Nephron progenitor cell (in vitro differentiated cells): Measurements from ENCODE around the gene PAIP2.

Experiments used
- DNase-seq: peaks from one replicate; pipeline ENCODE4 v3.0.0; 2021
- H3K27ac Mint-ChIP-seq: 2 replicates; pipeline ENCODE4 v1.8.0; 2021; ENCODE audit warnings: mild to moderate bottlenecking, moderate library complexity, mixed read lengths
- H3K27me3 Mint-ChIP-seq: 2 replicates; pipeline ENCODE4 v1.8.0; 2021; ENCODE audit warnings: mild to moderate bottlenecking, low read depth, mixed read lengths; ENCODE audit not compliant: poor library complexity
- H3K36me3 Mint-ChIP-seq: 2 replicates; pipeline ENCODE4 v1.8.0; 2021; ENCODE audit warnings: low read depth, mixed read lengths
- H3K4me1 Mint-ChIP-seq: 2 replicates; pipeline ENCODE4 v1.8.0; 2021; ENCODE audit warnings: mixed read lengths
- H3K4me3 Mint-ChIP-seq: 2 replicates; pipeline ENCODE4 v1.8.0; 2021; ENCODE audit warnings: mild to moderate bottlenecking, moderate library complexity, mixed read lengths
- H3K9me3 Mint-ChIP-seq: 2 replicates; pipeline ENCODE4 v1.8.0; 2021; ENCODE audit warnings: mild to moderate bottlenecking, moderate library complexity, mixed read lengths
- CTCF ChIP-seq: fragments of 200-600 bp; sonication (generic); IDR thresholded peaks from 2 replicates; pipeline ENCODE4 v1.5.0; 2021; ENCODE audit warnings: antibody characterized with exemption

PAIP2 gene

GRCh38 chr5:139296198-139296597 is 45.5 kb upstream of the PAIP2 start:
- TF ChIP-seq CTCF, result no peak
- Mint-ChIP-seq H3K4me3 (peak overlapping the region; percentile 74), H3K27me3 (peaks cover 2% of the 10 kb centered on the region), H3K9me3 (peaks cover under 1% of the 10 kb centered on the region), H3K4me1 (peaks cover 51% of the 10 kb centered on the region), H3K36me3 (peaks cover 54% of the 10 kb centered on the region), H3K27ac (peak overlapping the region; percentile 83)
- no peak for DNase-seq

GRCh38 chr5:139296862-139297326 is 44.8 kb upstream of the PAIP2 start:
- TF ChIP-seq CTCF, result no peak
- DNase-seq, result no peak
- no peaks in the 10 kb centered on the region for H3K9me3 Mint-ChIP-seq
- H3K4me1 Mint-ChIP-seq, result peaks cover 58% of the 10 kb centered on the region
- peak overlapping the region; percentile 83 for H3K27ac Mint-ChIP-seq
- peaks cover 2% of the 10 kb centered on the region for H3K27me3 Mint-ChIP-seq
- peaks cover 54% of the 10 kb centered on the region for H3K36me3 Mint-ChIP-seq
- H3K4me3 Mint-ChIP-seq, result peak overlapping the region; percentile 74

- Mint-ChIP-seq H3K4me3 (peak overlapping the region; percentile 74), H3K27me3 (peaks cover 2% of the 10 kb centered on the region), H3K4me1 (peaks cover 60% of the 10 kb centered on the region), H3K27ac (peak overlapping the region; percentile 21), H3K9me3 (no peaks in the 10 kb centered on the region), H3K36me3 (peaks cover 52% of the 10 kb centered on the region)
- no peak for DNase-seq
- TF ChIP-seq CTCF, result no peak
Observed at GRCh38 chr5:139297439-139298133, 44.1 kb upstream of the PAIP2 start.

- Mint-ChIP-seq H3K9me3 (no peaks in the 10 kb centered on the region), H3K27me3 (peaks cover 2% of the 10 kb centered on the region), H3K36me3 (peaks cover 55% of the 10 kb centered on the region), H3K27ac (peak overlapping the region; percentile 31), H3K4me3 (no peak overlapping the region), H3K4me1 (peaks cover 67% of the 10 kb centered on the region)
- TF ChIP-seq CTCF, result no peak
- no peak for DNase-seq
Observed at GRCh38 chr5:139298242-139298641, 43.4 kb upstream of the PAIP2 start.

- DNase-seq, result no peak
- H3K36me3 Mint-ChIP-seq, result peaks cover 54% of the 10 kb centered on the region
- no peak overlapping the region for H3K4me3 Mint-ChIP-seq
- H3K9me3 Mint-ChIP-seq, result no peaks in the 10 kb centered on the region
- peak overlapping the region; percentile 93 for H3K27ac Mint-ChIP-seq
- peaks cover 2% of the 10 kb centered on the region for H3K27me3 Mint-ChIP-seq
- TF ChIP-seq CTCF, result no peak
- H3K4me1 Mint-ChIP-seq, result peaks cover 67% of the 10 kb centered on the region
Observed at GRCh38 chr5:139299486-139299885, 42.2 kb upstream of the PAIP2 start.
